Measurements from ENCODE around the gene WWOX.

DNA sequence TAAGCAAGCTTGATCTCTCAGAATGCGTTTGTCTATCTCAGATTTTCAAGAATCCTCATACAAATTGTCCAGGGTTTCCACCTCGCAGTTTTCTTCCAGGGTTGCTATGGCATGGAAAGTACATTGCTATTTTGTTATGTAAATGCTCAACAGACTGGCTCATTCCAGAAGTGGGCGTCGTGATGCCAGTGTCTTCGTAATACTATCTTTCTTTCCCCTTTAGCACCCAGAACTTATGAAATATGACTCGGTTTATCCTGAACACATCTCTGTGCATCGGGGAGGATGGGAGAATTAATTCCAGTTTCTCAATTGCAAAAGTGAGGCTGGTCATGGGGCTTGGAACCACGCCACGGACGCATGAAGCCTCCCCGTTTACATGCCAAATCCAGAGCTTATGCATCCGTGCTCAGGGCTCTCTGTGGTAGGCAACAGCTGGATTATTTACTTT is 405.0 kb downstream of the WWOX start:
- TF ChIP-seq, protein P1, sequence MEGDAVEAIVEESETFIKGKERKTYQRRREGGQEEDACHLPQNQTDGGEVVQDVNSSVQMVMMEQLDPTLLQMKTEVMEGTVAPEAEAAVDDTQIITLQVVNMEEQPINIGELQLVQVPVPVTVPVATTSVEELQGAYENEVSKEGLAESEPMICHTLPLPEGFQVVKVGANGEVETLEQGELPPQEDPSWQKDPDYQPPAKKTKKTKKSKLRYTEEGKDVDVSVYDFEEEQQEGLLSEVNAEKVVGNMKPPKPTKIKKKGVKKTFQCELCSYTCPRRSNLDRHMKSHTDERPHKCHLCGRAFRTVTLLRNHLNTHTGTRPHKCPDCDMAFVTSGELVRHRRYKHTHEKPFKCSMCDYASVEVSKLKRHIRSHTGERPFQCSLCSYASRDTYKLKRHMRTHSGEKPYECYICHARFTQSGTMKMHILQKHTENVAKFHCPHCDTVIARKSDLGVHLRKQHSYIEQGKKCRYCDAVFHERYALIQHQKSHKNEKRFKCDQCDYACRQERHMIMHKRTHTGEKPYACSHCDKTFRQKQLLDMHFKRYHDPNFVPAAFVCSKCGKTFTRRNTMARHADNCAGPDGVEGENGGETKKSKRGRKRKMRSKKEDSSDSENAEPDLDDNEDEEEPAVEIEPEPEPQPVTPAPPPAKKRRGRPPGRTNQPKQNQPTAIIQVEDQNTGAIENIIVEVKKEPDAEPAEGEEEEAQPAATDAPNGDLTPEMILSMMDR (IDR thresholded peaks at IDR 0.05; ENCODE audit: extremely low read depth in 1 of 2, insufficient read depth in 1 of 2, low read depth in 1 of 2, low read length in 2 of 2), result no peak
- TF ChIP-seq EZH2 (IDR thresholded peaks at IDR 0.05; ENCODE audit: borderline replicate concordance, low read depth, low read length, severe bottlenecking) (no peak), JUN (IDR thresholded peaks at IDR 0.05; ENCODE audit: borderline replicate concordance, insufficient read depth, insufficient read length, low read depth) (no peak), POLR2A (IDR thresholded peaks at IDR 0.05; ENCODE audit: low read depth, low read length) (no peak), POLR2AphosphoS5 (IDR thresholded peaks at IDR 0.05; ENCODE audit: insufficient read depth, low read depth, low read length) (no peak), FOS (IDR thresholded peaks at IDR 0.05; ENCODE audit: borderline replicate concordance, insufficient read depth, low read length) (no peak)
- TF ChIP-seq, protein P2, sequence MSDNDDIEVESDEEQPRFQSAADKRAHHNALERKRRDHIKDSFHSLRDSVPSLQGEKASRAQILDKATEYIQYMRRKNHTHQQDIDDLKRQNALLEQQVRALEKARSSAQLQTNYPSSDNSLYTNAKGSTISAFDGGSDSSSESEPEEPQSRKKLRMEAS (IDR thresholded peaks at IDR 0.05; ENCODE audit: insufficient read depth, insufficient read length), result no peak
